Measurements from ENCODE around the gene EDARADD.

EDARADD gene

DNA sequence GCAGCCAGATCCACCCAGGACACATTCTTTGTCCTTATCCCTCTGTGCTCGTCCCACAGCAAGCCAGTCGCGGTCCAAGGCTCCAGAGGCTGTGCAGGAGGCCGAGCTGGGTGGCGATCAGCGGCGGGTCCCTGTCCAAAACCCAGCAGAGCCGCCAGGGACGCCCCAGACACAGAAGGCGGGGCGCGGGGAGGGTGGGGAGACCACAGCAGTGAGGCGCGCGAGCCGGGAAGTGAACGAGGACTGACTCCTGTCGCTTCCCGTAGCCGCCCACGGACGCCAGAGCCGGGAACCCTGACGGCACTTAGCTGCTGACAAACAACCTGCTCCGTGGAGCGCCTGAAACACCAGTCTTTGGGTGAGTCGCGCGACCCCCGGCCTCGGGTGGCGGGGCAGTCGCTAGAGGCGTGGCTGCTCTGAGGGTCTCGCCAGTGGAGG lies 129.6 kb downstream of the EDARADD start, which contains the start of gene LGALS8:
Gene LGALS8, plus strand, starts transcription at position 279 of the 438 bp plus-strand sequence. CDS start 2,089 bp downstream, outside the sequence.
- no peak for TF ChIP-seq GATA3 (IDR thresholded peaks at IDR 0.05; ENCODE audit: low read depth, low read length)
- no peak for TF ChIP-seq GATA2 (IDR thresholded peaks at IDR 0.05; ENCODE audit: low read depth, low read length)

DNA sequence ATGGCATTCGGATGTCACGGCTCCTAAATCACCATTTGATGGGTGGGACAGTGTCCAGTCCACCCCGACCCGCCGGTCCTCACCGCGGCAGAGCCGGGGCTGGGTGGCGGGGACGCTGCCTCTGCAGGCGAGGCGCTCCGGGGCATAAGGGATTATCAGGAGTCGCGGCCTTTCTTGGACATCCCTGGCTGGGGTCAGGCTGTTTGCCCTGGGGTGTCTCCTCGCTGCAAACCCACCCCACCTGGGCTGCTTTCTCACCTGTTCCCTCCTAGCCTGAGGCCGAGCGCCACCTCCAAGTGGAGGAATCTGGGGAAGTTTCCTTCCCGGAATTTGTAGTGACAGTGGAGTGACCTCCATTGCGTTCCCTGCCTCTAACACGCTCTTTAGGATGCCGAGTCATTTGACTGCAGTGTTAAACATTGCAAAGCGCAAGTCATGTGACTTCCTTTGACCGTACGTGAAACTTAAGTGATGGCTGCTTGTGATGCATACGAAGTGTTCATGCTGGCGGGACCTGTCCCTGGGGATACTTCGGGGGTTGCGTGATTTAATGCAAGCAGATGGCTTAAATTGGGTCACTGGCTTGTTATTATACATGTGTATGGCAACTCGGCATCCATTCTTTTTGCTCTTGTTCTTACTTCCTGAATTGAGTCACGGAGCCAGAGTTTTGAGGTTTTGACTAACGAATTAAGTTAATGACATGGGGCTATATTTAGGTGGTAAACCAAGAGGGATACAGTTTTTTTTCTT lies 130.2 kb downstream of the EDARADD start:
- TF ChIP-seq GATA3 (IDR thresholded peaks at IDR 0.05; ENCODE audit: low read depth, low read length) (no peak), GATA2 (IDR thresholded peaks at IDR 0.05; ENCODE audit: low read depth, low read length) (no peak)

DNA sequence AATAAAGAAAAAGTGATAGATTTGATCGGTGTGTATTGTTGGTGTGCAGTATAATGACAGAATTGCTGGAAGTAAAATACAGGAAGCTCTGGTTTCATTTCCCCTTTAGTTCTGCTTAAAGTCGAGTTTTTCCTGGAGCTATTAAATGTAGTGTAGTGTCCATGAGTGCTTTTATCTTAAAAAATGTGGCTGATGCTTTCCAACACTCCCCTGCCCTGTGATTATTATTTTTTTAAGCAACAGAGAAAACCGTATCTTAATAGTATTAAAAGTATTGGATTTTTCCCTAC lies 130.8 kb downstream of the EDARADD start:
- TF ChIP-seq GATA2 (IDR thresholded peaks at IDR 0.05; ENCODE audit: low read depth, low read length) (no peak), GATA3 (IDR thresholded peaks at IDR 0.05; ENCODE audit: low read depth, low read length) (no peak)

DNA sequence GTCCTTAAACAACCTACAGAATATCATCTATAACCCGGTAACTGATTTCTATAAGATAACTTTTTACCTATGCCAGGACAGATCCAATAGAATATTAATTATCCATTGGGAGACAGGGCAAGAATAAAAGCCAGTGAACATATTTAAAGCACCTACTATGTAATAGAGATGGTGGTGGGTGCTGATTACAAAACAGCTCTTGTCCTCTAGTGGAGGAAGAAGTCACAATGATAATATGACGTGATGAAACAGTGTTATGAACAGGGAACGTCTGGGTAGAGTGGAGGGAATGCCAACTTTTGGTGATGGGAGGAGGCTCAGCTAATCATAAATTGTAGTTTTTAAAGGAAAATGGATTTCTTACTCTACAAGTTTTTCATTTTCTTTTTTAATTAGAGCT lies 132.0 kb downstream of the EDARADD start:
- no peak for TF ChIP-seq GATA3 (IDR thresholded peaks at IDR 0.05; ENCODE audit: low read depth, low read length)
- no peak for TF ChIP-seq GATA2 (IDR thresholded peaks at IDR 0.05; ENCODE audit: low read depth, low read length)

DNA sequence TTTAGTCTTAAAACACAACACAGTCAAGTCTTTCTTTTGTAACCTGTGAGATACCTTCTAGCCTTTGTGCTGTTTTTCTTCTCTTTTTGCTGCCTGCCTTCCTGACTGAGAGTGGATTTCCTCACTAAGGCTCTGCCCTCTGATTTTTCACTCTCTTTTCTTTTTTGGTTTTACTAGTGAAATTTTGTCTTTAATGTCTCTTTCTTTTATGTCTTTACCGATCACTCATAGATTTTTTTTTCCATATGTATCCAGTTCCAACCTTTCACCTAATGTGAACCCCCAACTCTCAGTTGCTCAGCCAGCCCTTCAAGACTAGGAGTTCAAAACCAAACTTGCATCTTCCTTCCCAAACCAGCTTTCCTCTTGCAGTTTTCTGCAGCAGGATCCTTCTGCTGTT lies 136.2 kb downstream of the EDARADD start:
- TF ChIP-seq GATA3 (IDR thresholded peaks at IDR 0.05; ENCODE audit: low read depth, low read length) (no peak), GATA2 (IDR thresholded peaks at IDR 0.05; ENCODE audit: low read depth, low read length) (no peak)

DNA sequence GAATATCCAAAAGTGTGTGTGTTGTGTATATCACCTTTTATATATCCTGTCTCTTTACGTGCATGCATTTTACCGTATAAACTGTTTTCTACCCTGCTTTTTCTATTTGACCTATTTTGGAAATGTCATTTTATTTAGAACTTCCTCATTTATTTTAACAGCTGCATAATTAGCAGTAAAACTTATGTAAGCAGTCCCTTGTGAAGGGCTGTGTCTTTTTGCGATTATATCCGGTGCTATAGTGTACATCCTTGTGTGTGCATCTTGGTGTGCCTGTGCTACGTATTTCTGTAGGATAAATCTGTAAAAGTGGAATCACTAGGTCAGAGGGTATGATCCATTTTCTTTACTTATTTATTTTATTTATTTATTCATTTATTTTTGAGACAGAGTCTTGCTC lies 136.9 kb downstream of the EDARADD start:
- TF ChIP-seq GATA3 (IDR thresholded peaks at IDR 0.05; ENCODE audit: low read depth, low read length) (no peak), GATA2 (IDR thresholded peaks at IDR 0.05; ENCODE audit: low read depth, low read length) (no peak)

DNA sequence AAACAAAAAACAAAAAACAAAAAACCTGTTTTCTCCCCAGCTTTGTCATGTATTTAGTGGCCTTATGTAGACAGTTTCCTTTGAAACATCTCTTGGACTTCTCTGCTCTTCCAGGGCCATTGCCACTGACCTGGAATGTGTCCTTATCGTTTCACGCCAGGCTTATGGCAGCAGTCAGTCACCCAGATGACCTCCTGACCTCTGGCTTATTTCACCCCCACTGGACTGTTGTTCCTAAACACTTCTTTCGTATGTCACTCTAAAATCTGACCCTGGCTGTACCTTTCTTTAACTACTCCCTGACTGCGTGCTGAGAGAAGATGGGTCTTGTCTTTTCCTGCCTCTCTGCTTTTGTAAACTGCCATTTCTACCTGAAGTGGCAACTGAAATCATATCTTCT lies 138.8 kb downstream of the EDARADD start:
- TF ChIP-seq GATA3 (IDR thresholded peaks at IDR 0.05; ENCODE audit: low read depth, low read length) (no peak), GATA2 (IDR thresholded peaks at IDR 0.05; ENCODE audit: low read depth, low read length) (no peak)

DNA sequence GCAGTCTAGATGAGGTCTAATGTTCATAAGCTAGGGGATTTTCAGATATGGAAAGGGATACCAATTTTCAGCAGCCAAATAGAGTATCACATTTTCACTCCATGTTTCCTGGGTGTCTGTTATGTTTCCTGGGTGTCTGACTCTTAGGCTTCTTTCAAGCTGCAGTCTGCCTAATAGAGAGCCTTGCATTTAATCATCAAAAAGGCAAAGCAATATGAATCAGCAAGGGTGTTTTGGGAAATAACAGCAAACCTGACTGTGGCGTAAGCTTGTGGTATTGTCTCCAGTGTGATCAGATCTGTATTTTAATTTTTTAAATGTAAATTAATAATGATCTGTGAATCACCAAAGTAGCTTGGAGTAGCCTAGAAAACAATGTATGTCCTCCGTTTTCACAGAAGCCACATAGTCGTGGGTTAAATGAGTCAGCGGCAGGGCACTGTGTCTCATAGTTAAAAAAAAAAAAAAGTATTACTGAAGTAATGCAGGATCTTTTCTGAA lies 140.1 kb downstream of the EDARADD start:
- no peak for TF ChIP-seq GATA3 (IDR thresholded peaks at IDR 0.05; ENCODE audit: low read depth, low read length)
- no peak for TF ChIP-seq GATA2 (IDR thresholded peaks at IDR 0.05; ENCODE audit: low read depth, low read length)

All from SH-SY5Y (cell line).